ENCODE results near the gene FAM209A.

GRCh38 chr20:56573986-56574385, 49.4 kb downstream of the FAM209A start:
- TF ChIP-seq CTCF (conservative IDR thresholded peaks at IDR 0.05; ENCODE audit: low read length) (no peak), EZH2phosphoT487 (IDR thresholded peaks at IDR 0.05; ENCODE audit: borderline replicate concordance) (no peak)

Data from Loucy (cell line).